Astrocyte of the spinal cord (primary cell): ENCODE measurements around the gene SDF2L1.
"Not testable (repeated sequence)": the region's sequence is repeated elsewhere in the genome, so short reads cannot be mapped to it uniquely, and the experiment has no call there.

Experiments
- DNase-seq: peaks from one replicate; pipeline ENCODE4 v3.0.0; 2011; ENCODE audit warnings: low read depth, low spot score
- H3K4me3 ChIP-seq: 2 replicates; pipeline ENCODE4 v1.5.1; 2011; ENCODE audit warnings: low read depth, mild to moderate bottlenecking, low read length, moderate library complexity
- in situ Hi-C: cut with HindIII; loops from 2 replicates; pipeline ENCODE4 v1.10.0; 2017; ENCODE audit warnings: low sequenced_read_pairs
- TF ChIP-seq, protein P1 (sequence below): IDR thresholded peaks from 2 replicates; pipeline ENCODE4 v1.5.1; 2012; ENCODE audit warnings: low read depth, mild to moderate bottlenecking, low read length, inconsistent platforms

SDF2L1 gene

DNA sequence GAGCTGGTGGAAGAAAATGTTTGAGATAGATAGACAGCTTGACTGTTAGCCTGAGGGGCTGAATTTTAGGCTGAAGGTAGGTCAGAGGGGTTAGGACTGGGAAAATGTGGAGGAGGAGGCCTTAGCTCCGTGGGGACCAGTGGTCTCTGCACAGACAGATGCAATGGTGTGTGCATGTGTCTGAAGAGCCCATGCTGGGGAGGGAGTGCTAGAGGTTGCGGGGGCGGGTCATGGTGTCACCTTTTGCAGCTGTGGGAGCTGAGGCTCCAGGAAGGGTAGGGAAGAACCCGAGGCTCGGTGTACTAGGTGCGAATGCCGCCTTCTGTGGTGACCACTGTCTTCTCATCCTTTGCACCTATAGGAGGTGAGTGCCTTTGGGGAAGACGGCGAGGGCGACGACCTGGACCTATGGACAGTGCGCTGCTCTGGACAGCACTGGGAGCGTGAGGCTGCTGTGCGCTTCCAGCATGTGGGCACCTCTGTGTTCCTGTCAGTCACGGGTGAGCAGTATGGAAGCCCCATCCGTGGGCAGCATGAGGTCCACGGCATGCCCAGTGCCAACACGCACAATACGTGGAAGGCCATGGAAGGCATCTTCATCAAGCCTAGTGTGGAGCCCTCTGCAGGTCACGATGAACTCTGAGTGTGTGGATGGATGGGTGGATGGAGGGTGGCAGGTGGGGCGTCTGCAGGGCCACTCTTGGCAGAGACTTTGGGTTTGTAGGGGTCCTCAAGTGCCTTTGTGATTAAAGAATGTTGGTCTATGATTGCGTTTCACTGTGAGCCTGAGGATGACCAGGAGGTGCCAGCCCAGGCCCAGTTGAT lies 1.6 kb downstream of the SDF2L1 start:
- no peak overlapping the region for H3K4me3 ChIP-seq
- no peak for DNase-seq
- in situ Hi-C loops = no loop called here
- TF ChIP-seq, protein P1, sequence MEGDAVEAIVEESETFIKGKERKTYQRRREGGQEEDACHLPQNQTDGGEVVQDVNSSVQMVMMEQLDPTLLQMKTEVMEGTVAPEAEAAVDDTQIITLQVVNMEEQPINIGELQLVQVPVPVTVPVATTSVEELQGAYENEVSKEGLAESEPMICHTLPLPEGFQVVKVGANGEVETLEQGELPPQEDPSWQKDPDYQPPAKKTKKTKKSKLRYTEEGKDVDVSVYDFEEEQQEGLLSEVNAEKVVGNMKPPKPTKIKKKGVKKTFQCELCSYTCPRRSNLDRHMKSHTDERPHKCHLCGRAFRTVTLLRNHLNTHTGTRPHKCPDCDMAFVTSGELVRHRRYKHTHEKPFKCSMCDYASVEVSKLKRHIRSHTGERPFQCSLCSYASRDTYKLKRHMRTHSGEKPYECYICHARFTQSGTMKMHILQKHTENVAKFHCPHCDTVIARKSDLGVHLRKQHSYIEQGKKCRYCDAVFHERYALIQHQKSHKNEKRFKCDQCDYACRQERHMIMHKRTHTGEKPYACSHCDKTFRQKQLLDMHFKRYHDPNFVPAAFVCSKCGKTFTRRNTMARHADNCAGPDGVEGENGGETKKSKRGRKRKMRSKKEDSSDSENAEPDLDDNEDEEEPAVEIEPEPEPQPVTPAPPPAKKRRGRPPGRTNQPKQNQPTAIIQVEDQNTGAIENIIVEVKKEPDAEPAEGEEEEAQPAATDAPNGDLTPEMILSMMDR = peak; percentile 28

- in situ Hi-C loops, DNase-seq, H3K4me3 ChIP-seq: not testable (repeated sequence)
These were observed 3.4 kb downstream of the SDF2L1 start for GRCh38 chr22:21645513-21645912.

GRCh38 chr22:21646608-21647590 lies 4.8 kb downstream of the SDF2L1 start:
- H3K4me3 ChIP-seq = no peak overlapping the region
- DNase-seq = peak; percentile 75
- TF ChIP-seq, protein P1 = peak; percentile 92
- in situ Hi-C loops = no loop called here

GRCh38 chr22:21650280-21650679 lies 8.2 kb downstream of the SDF2L1 start:
- in situ Hi-C loops = no loop called here
- DNase-seq = no peak
- H3K4me3 ChIP-seq = no peak overlapping the region
- TF ChIP-seq, protein P1 = no peak

- peak overlapping the region; percentile 74 for H3K4me3 ChIP-seq
- TF ChIP-seq, protein P1 = no peak
- in situ Hi-C loops = no loop called here
- peak; percentile 2 for DNase-seq
These were observed 8.9 kb downstream of the SDF2L1 start for GRCh38 chr22:21650823-21651520.

GRCh38 chr22:21651521-21652009 lies 9.5 kb downstream of the SDF2L1 start:
- in situ Hi-C loops = no loop called here
- no peak for DNase-seq
- TF ChIP-seq, protein P1 = no peak
- peak overlapping the region; percentile 74 for H3K4me3 ChIP-seq
